ENCODE measurements around the gene MDM2.
A peak's percentile ranks its signal among the peaks of the same experiment; 100 is the strongest.

The MDM2 gene

GRCh38 chr12:68868043-68868790 lies 60.2 kb downstream of the MDM2 start:
- peaks cover 7% of the 10 kb centered on the region for H3K4me1 Mint-ChIP-seq
- ATAC-seq (ENCODE audit: low read depth): no peak
- no peak for DNase-seq (ENCODE audit: low spot score in 2 of 2)
- H3K36me3 Mint-ChIP-seq: no peaks in the 10 kb centered on the region
- peaks cover 2% of the 10 kb centered on the region for H3K27me3 Mint-ChIP-seq
- no peak overlapping the region for H3K4me3 Mint-ChIP-seq
- H3K27ac Mint-ChIP-seq: no peak overlapping the region
- H3K9me3 Mint-ChIP-seq: no peaks in the 10 kb centered on the region

- Mint-ChIP-seq H3K4me3 (no peak overlapping the region), H3K27ac (no peak overlapping the region), H3K36me3 (no peaks in the 10 kb centered on the region), H3K4me1 (peaks cover 13% of the 10 kb centered on the region), H3K27me3 (peaks cover 2% of the 10 kb centered on the region), H3K9me3 (no peaks in the 10 kb centered on the region)
- ATAC-seq (ENCODE audit: low read depth): no peak
- no peak for DNase-seq (ENCODE audit: low spot score in 2 of 2)
Measured at GRCh38 chr12:68870011-68870410, 62.0 kb downstream of the MDM2 start.

GRCh38 chr12:68870443-68870842 lies 62.5 kb downstream of the MDM2 start:
- Mint-ChIP-seq H3K36me3 (no peaks in the 10 kb centered on the region), H3K4me1 (peaks cover 13% of the 10 kb centered on the region), H3K9me3 (no peaks in the 10 kb centered on the region), H3K4me3 (no peak overlapping the region), H3K27ac (no peak overlapping the region), H3K27me3 (peaks cover 2% of the 10 kb centered on the region)
- ATAC-seq (ENCODE audit: low read depth) (no peak), DNase-seq (ENCODE audit: low spot score in 2 of 2) (no peak)

DNA sequence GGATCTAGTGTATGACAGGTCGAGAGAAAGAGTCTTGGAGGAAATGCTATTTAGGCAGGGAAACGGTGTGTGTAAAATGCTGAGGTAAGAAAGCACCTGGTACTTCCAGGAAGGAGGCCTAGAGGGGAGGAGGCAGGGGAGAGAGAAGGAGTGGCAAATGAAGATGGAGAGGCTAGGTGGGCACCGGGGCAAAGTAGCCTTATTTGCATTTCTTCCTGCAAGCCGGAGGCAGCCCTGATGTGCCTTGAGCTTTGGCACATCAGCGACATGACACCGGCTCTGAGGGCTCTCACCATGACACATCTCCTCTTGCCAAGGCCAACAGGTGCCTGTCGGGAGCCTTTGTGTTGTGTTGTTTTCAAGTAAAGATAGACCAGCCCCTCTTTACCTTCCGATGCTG lies 63.4 kb downstream of the MDM2 start:
- no peak for DNase-seq (ENCODE audit: low spot score in 2 of 2)
- H3K4me3 Mint-ChIP-seq: no peak overlapping the region
- no peaks in the 10 kb centered on the region for H3K9me3 Mint-ChIP-seq
- no peak for ATAC-seq (ENCODE audit: low read depth)
- H3K36me3 Mint-ChIP-seq: no peaks in the 10 kb centered on the region
- H3K27me3 Mint-ChIP-seq: peaks cover 2% of the 10 kb centered on the region
- peaks cover 13% of the 10 kb centered on the region for H3K4me1 Mint-ChIP-seq
- no peak overlapping the region for H3K27ac Mint-ChIP-seq

DNA sequence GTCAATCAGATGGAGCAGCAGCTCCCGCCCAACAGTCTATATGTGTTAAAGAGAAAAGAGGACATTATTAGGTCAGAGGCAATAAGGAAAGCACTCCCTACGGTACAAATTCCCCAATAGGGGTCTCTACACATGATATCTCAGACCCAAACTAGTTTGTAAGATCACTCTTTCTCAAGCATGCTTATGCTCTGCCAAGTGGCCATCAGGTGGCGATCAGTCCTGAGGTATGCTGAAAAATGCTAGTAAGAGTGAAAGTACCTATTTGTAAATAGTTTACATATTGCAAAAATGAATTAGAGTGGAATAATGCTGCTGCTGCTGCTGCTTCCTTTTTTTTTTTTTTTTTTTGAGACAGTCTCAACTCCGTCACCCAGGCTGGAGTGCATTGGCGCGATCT lies 63.9 kb downstream of the MDM2 start:
- Mint-ChIP-seq H3K27me3 (peaks cover 2% of the 10 kb centered on the region), H3K4me3 (no peak overlapping the region), H3K4me1 (peaks cover 13% of the 10 kb centered on the region), H3K9me3 (no peaks in the 10 kb centered on the region), H3K36me3 (no peaks in the 10 kb centered on the region), H3K27ac (no peak overlapping the region)
- ATAC-seq (ENCODE audit: low read depth): peak; percentile 80
- no peak for DNase-seq (ENCODE audit: low spot score in 2 of 2)

DNA sequence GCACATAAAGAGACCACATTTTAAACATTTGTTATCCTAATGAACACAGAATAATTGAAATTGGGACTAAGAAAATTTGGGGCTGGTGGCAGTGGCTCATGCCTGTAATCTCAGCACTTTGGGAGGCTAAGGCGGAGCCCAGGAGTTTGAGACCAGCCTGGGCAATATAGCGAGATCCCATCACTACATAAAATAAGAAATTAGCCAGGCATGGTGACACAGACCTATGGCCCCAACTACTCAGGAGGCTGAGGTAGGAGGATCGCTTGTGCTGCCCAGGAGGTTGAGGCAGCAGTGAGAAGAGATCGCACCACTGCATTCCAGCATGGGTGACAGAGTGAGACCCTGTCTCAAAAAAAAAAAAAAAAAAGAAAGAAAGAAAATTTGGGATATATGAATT lies 65.3 kb downstream of the MDM2 start:
- peaks cover 13% of the 10 kb centered on the region for H3K4me1 Mint-ChIP-seq
- H3K4me3 Mint-ChIP-seq: no peak overlapping the region
- ATAC-seq (ENCODE audit: low read depth) (no peak), DNase-seq (ENCODE audit: low spot score in 2 of 2) (no peak)
- no peak overlapping the region for H3K27ac Mint-ChIP-seq
- peaks cover 2% of the 10 kb centered on the region for H3K27me3 Mint-ChIP-seq
- H3K9me3 Mint-ChIP-seq: no peaks in the 10 kb centered on the region
- H3K36me3 Mint-ChIP-seq: no peaks in the 10 kb centered on the region

DNA sequence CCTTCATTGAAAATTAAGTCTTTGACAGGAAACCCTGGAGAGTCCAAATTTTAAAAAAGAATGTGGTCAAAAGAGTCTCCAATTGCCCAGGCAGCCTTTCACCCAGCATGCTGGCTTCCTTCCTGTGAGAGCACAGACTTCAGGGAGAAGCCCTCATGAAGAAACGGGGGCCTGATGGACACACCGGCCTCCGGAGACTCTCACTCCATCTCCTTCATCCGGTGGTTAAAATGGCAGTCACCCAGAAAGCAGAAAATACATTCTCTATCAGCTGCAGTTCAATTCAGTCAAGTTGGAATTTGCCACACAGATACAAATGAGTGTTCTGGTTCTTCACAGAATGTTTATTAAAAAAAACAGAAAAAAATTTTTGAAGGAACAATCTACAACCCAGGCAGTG lies 68.5 kb downstream of the MDM2 start:
- DNase-seq (ENCODE audit: low spot score in 2 of 2) (no peak), ATAC-seq (ENCODE audit: low read depth) (no peak)
- peaks cover 2% of the 10 kb centered on the region for H3K27me3 Mint-ChIP-seq
- H3K36me3 Mint-ChIP-seq: peaks cover 2% of the 10 kb centered on the region
- H3K27ac Mint-ChIP-seq: no peak overlapping the region
- H3K4me1 Mint-ChIP-seq: peaks cover 9% of the 10 kb centered on the region
- H3K9me3 Mint-ChIP-seq: peaks cover 2% of the 10 kb centered on the region
- H3K4me3 Mint-ChIP-seq: no peak overlapping the region

DNA sequence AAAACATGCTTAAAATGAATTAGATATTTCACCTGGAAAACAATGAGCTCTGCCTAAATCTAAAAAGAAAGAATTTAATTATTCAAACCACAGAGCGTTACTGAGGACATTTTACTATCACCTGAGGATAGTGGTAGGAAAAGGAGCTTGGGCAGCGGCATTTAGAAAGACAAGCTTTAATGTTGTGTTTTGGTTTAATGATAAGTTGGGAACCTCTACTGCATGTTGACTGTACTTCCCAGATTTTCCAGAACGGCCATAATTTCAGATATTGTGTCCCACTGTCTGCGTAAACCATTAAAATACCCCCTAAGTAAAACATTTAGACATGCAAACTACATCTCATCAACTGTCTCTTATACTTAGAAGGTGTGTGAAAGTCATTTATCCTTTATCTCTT lies 69.6 kb downstream of the MDM2 start:
- H3K27me3 Mint-ChIP-seq: peaks cover 2% of the 10 kb centered on the region
- ATAC-seq (ENCODE audit: low read depth) (no peak), DNase-seq (ENCODE audit: low spot score in 2 of 2) (no peak)
- H3K4me3 Mint-ChIP-seq: no peak overlapping the region
- H3K4me1 Mint-ChIP-seq: peaks cover 6% of the 10 kb centered on the region
- H3K27ac Mint-ChIP-seq: no peak overlapping the region
- H3K9me3 Mint-ChIP-seq: peaks cover 2% of the 10 kb centered on the region
- peaks cover 4% of the 10 kb centered on the region for H3K36me3 Mint-ChIP-seq

- Mint-ChIP-seq H3K4me1 (peaks cover 6% of the 10 kb centered on the region), H3K9me3 (peaks cover 2% of the 10 kb centered on the region), H3K27me3 (peaks cover 2% of the 10 kb centered on the region), H3K27ac (no peak overlapping the region), H3K4me3 (no peak overlapping the region), H3K36me3 (peaks cover 4% of the 10 kb centered on the region)
- no peak for DNase-seq (ENCODE audit: low spot score in 2 of 2)
- no peak for ATAC-seq (ENCODE audit: low read depth)
Measured at GRCh38 chr12:68878283-68878682, 70.3 kb downstream of the MDM2 start.

DNA sequence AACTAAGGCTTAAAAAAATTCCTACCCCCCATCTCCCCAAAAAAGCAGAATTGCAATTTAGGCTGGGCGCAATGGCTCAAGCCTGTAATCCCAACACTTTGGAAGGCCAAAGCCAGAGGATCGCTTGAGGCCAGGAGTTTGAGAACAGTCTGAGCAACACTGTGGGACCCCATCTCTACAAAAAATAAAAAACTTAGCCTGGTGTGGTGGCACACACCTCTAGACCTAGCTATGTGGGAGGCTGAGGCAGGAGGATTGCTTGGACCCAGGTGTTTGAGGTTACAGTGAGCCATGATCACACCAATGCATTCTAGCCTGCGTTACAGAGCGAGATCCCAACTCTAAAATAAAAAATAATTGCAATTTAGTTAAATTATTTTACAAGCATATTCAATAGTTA lies 70.9 kb downstream of the MDM2 start:
- Mint-ChIP-seq H3K27ac (no peak overlapping the region), H3K9me3 (peaks cover 2% of the 10 kb centered on the region)

GRCh38 chr12:68880660-68881325 lies 72.8 kb downstream of the MDM2 start:
- no peak overlapping the region for H3K4me3 Mint-ChIP-seq
- H3K9me3 Mint-ChIP-seq: peaks cover 2% of the 10 kb centered on the region
- ATAC-seq (ENCODE audit: low read depth) (no peak), DNase-seq (ENCODE audit: low spot score in 2 of 2) (no peak)
- peaks cover 4% of the 10 kb centered on the region for H3K36me3 Mint-ChIP-seq
- H3K4me1 Mint-ChIP-seq: no peaks in the 10 kb centered on the region
- H3K27ac Mint-ChIP-seq: no peak overlapping the region
- H3K27me3 Mint-ChIP-seq: peaks cover 2% of the 10 kb centered on the region

More for the DNA sequence above, 70.9 kb downstream of the MDM2 start:
- ATAC-seq (ENCODE audit: low read depth): no peak
- Mint-ChIP-seq H3K4me1 (peaks cover 6% of the 10 kb centered on the region), H3K36me3 (peaks cover 4% of the 10 kb centered on the region), H3K4me3 (no peak overlapping the region), H3K27me3 (peaks cover 2% of the 10 kb centered on the region)
- DNase-seq (ENCODE audit: low spot score in 2 of 2): no peak

DNA sequence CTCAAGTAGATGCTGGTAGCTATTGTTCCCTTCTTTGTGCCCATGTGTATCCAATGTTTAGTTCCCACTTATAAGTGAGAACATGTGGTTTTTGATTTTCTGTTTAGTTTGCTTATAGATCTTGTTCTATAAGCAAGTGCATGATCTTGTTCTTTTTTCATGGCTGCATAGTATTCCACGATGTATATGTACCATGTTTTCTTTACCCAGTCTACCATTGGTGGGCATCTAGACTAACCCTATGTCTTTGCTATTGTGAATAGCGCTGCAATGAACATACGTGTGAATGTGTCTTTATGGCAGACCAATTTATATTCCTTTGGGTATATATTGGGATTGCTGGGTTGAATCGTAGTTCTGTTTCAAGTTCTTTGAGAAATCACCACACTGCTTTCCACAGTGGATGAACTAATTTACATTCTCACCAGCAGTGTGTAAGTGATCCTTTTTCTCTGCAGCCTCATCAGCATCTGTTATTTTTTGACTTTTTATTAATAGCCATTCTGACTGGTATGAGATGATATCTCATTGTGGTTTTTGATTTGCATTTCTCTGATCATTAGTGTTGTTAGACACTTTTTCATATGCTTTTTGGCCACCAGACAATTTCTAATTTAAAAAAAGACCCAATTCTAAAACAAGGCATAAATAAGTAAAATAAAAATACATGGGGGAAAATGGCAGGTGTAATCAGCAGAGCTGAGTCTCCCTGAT lies 74.4 kb downstream of the MDM2 start:
- Mint-ChIP-seq H3K4me3 (no peak overlapping the region), H3K4me1 (no peaks in the 10 kb centered on the region), H3K27ac (no peak overlapping the region), H3K36me3 (peaks cover 4% of the 10 kb centered on the region), H3K27me3 (peaks cover 2% of the 10 kb centered on the region), H3K9me3 (peaks cover 2% of the 10 kb centered on the region)
- DNase-seq (ENCODE audit: low spot score in 2 of 2): no peak
- no peak for ATAC-seq (ENCODE audit: low read depth)

DNA sequence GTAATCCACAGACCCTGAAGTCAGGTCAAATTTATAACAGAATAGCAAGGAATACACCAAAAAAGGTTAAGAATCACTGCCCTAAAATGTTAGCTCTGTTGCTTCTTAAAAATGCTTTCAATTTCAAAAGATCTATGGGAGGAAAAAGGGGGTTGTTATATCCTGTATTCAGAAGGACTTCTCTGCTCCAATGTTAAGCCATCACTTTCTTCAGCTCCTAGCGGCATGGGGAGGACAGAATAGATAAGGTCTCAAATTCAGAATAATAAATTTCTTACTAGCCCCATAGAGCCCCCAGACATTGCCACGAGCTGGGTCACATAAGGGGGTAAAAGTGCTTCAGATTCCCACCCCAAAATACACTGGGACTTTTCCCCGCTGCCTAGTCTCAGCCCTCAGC lies 75.2 kb downstream of the MDM2 start:
- Mint-ChIP-seq H3K27me3 (peaks cover 2% of the 10 kb centered on the region), H3K9me3 (peaks cover 2% of the 10 kb centered on the region), H3K36me3 (peaks cover 4% of the 10 kb centered on the region), H3K4me3 (no peak overlapping the region), H3K4me1 (no peaks in the 10 kb centered on the region), H3K27ac (no peak overlapping the region)
- DNase-seq (ENCODE audit: low spot score in 2 of 2): no peak
- no peak for ATAC-seq (ENCODE audit: low read depth)

DNA sequence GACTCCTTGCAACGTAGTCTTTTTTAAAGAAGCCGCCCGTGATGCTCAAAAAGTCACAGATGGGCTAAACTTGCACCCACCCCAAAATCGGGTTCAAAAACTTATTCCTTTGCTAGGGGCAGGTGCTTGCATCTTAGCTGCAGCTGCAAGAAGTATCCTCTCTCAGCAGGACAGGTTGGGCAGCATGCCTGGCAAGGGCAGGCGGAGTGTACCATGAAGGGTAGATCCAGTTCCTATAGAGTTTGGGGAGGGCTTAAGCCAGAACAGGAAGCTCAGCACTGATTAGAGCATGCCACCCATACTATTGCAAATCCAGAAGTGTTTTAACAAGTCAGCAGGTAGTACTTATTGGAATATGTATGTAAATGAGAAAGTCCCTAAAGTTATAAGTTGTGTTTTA lies 76.3 kb downstream of the MDM2 start:
- Mint-ChIP-seq H3K27me3 (peaks cover 2% of the 10 kb centered on the region), H3K36me3 (peaks cover 2% of the 10 kb centered on the region), H3K27ac (no peak overlapping the region), H3K9me3 (no peaks in the 10 kb centered on the region), H3K4me1 (peaks cover 3% of the 10 kb centered on the region), H3K4me3 (no peak overlapping the region)
- ATAC-seq (ENCODE audit: low read depth) (no peak), DNase-seq (ENCODE audit: low spot score in 2 of 2) (no peak)
